HG03159 (cell line): Measurements from ENCODE around the gene ATP9A.
"Not testable (repeated sequence)": the region's sequence is repeated elsewhere in the genome, so short reads cannot be mapped to it uniquely, and the experiment has no call there.

Experiments used
- ATAC-seq: cut with Tn5 transposase; IDR thresholded peaks from one replicate; pipeline ENCODE4 v1.9.1; 2021; ENCODE audit warnings: mild to moderate bottlenecking, moderate library complexity; ENCODE audit not compliant: unreplicated experiment

The ATP9A gene

GRCh38 chr20:51753220-51753619 is 15.0 kb downstream of the ATP9A start:
- ATAC-seq = not testable (repeated sequence)

GRCh38 chr20:51752343-51752951 is 15.7 kb downstream of the ATP9A start:
- no peak for ATAC-seq

- ATAC-seq = no peak
These were observed 17.3 kb downstream of the ATP9A start for GRCh38 chr20:51750770-51751388.

- ATAC-seq = no peak
These were observed 18.0 kb downstream of the ATP9A start for GRCh38 chr20:51750037-51750769.

- no peak for ATAC-seq
These were observed 18.5 kb downstream of the ATP9A start for GRCh38 chr20:51749674-51750036.

- ATAC-seq = no peak
These were observed 20.8 kb downstream of the ATP9A start for GRCh38 chr20:51747182-51747911.

- no peak for ATAC-seq
These were observed 22.4 kb downstream of the ATP9A start for GRCh38 chr20:51745804-51746203.

GRCh38 chr20:51740838-51741237 is 27.4 kb downstream of the ATP9A start:
- no peak for ATAC-seq

- not testable (repeated sequence) for ATAC-seq
These were observed 27.9 kb downstream of the ATP9A start for GRCh38 chr20:51740308-51740707.

GRCh38 chr20:51739722-51740249 is 28.4 kb downstream of the ATP9A start:
- no peak for ATAC-seq

- no peak for ATAC-seq
These were observed 29.2 kb downstream of the ATP9A start for GRCh38 chr20:51738877-51739447.

GRCh38 chr20:51738261-51738660 is 29.9 kb downstream of the ATP9A start:
- ATAC-seq = not testable (repeated sequence)

GRCh38 chr20:51736947-51737346 is 31.2 kb downstream of the ATP9A start:
- ATAC-seq = no peak

- no peak for ATAC-seq
These were observed 32.2 kb downstream of the ATP9A start for GRCh38 chr20:51735728-51736600.

GRCh38 chr20:51734876-51735720 is 33.1 kb downstream of the ATP9A start:
- no peak for ATAC-seq

- ATAC-seq = no peak
These were observed 35.1 kb downstream of the ATP9A start for GRCh38 chr20:51733070-51733469.

- no peak for ATAC-seq
These were observed 35.9 kb downstream of the ATP9A start for GRCh38 chr20:51732096-51732791.

GRCh38 chr20:51731731-51732095 is 36.5 kb downstream of the ATP9A start:
- ATAC-seq = no peak

GRCh38 chr20:51729771-51730170 is 38.4 kb downstream of the ATP9A start:
- ATAC-seq = no peak
